Kidney epithelial cell (primary cell): ENCODE results near the gene HERC4. TPM values are rescaled to one million over a fixed set of nuclear protein-coding genes. Genes with fewer than 3 reads are reported as not detected.

Experiments used
- DNase-seq: peaks from one replicate; pipeline ENCODE4 v3.0.0-alpha.2; 2010; ENCODE audit warnings: low read depth
- H3K27me3 ChIP-seq: 2 replicates; pipeline ENCODE4 v1.6.0; 2011; ENCODE audit warnings: low read length; ENCODE audit not compliant: control insufficient read depth, insufficient read depth
- H3K36me3 ChIP-seq: 2 replicates; pipeline ENCODE4 v1.5.1; 2011; ENCODE audit warnings: low read length; ENCODE audit not compliant: control insufficient read depth, insufficient read depth
- H3K4me3 ChIP-seq: 2 replicates; pipeline ENCODE4 v1.5.1; 2011; ENCODE audit warnings: low read depth, mild to moderate bottlenecking, control low read depth, low read length
- CTCF ChIP-seq: IDR thresholded peaks from 2 replicates; pipeline ENCODE4 v1.5.1; 2011; ENCODE audit warnings: mild to moderate bottlenecking, moderate library complexity, low read length, control low read depth, inconsistent platforms; ENCODE audit not compliant: insufficient read depth, poor library complexity, severe bottlenecking
- total RNA-seq: library from RNA; depleted of rRNA; stranded (reverse); fragments of >200 nt; gene quantifications from 2 replicates; pipeline ENCODE4 v1.2.3, GENCODE V29; 2015

Gene HERC4
- total RNA-seq, 1 donor from 2014 or later, result 28.5 TPM

- Histone ChIP-seq H3K27me3 (no peaks in the 10 kb centered on the region), H3K4me3 (no peak overlapping the region), H3K36me3 (no peaks in the 10 kb centered on the region)
- no peak for DNase-seq
- no peak for TF ChIP-seq CTCF
Measured at GRCh38 chr10:68112837-68113236, 37.8 kb upstream of the HERC4 start.

DNA sequence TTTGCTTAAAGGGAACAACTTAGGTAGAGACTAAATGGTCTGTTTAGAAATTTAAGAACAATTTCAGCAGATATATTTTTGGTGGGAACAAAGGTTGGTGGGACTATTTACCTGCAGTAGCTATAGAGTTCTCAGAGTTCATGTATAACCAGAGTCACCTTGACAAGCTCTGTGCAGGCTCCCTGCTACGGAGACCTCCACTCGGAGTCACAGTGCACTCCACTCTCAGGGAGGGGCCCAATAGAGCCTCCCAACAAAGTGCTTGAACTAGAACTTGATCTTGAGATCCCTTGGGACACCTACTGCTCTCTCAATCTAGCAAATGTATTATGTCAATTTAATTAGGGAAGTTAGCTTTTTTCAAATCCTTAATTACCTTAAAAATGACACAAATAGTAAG lies 36.5 kb upstream of the HERC4 start:
- no peaks in the 10 kb centered on the region for H3K27me3 ChIP-seq
- TF ChIP-seq CTCF, result no peak
- H3K4me3 ChIP-seq, result no peak overlapping the region
- no peak for DNase-seq
- no peaks in the 10 kb centered on the region for H3K36me3 ChIP-seq

GRCh38 chr10:68110027-68110426 lies 34.9 kb upstream of the HERC4 start:
- Histone ChIP-seq H3K36me3 (no peaks in the 10 kb centered on the region), H3K27me3 (no peaks in the 10 kb centered on the region), H3K4me3 (no peak overlapping the region)
- DNase-seq, result no peak
- no peak for TF ChIP-seq CTCF

DNA sequence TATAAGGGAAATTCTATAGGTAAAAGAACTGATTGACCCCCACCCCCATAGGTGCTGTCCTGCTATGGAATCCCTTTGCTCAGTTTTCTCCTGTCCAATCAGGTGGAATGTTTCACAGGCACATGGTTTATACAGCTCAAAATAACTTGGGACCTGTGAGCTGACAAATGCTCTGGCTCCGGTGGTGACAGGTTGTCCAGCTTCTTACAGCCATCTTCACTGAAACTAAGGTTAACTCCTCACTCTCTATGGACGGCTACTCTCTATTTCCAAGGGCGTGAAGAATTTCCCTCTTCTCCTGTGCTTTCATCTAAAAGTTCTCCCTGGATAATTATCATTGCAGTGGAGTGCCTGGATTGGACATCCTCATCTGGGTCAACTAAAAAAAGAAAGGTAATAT lies 34.2 kb upstream of the HERC4 start, which contains the start of gene MYPN:
MYPN (plus strand) TSS at position 158 of the 400 bp plus-strand sequence. CDS start 11,951 bp downstream, outside the sequence.
- TF ChIP-seq CTCF, result no peak
- H3K4me3 ChIP-seq, result no peak within 1 kb of the TSS
- H3K36me3 ChIP-seq, result no peaks in the 10 kb centered on the region
- DNase-seq, result no peak
- no peaks in the 10 kb centered on the region for H3K27me3 ChIP-seq

DNA sequence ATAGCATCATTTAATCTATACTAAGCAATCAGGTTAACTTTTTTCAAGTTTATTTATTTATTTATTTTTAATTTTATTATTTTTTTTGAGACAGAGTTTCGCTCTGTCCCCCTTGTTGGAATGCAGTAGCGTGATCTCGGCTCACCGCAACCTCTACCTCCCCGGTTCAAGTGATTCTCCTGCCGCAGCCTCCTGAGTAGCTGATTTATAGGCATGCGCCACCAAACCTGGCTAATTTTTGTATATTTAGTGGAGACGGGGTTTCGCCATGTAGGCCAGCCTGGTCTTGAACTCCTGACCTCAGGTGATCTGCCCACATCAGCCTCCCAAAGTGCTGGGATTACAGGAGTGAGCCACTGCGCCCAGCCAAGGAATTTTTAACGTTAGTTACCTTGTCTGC lies 33.6 kb upstream of the HERC4 start:
- H3K36me3 ChIP-seq, result no peaks in the 10 kb centered on the region
- H3K4me3 ChIP-seq, result no peak overlapping the region
- no peaks in the 10 kb centered on the region for H3K27me3 ChIP-seq
- TF ChIP-seq CTCF, result no peak
- DNase-seq, result no peak

- H3K36me3 ChIP-seq, result no peaks in the 10 kb centered on the region
- TF ChIP-seq CTCF, result no peak
- H3K27me3 ChIP-seq, result no peaks in the 10 kb centered on the region
- DNase-seq, result no peak
- no peak overlapping the region for H3K4me3 ChIP-seq
Measured at GRCh38 chr10:68108051-68108450, 33.0 kb upstream of the HERC4 start.
